Limb (tissue), 2 donors: ENCODE data around the gene ORMDL3.
"Not testable (repeated sequence)": the region's sequence is repeated elsewhere in the genome, so short reads cannot be mapped to it uniquely, and the experiment has no call there.

ENCODE experiments used
- DNase-seq, 2 donors: peaks; one replicate each; pipeline ENCODE4 v3.0.0-alpha.2; 2016; ENCODE audit errors: extremely low spot score in 2 of 2

Gene ORMDL3

DNA sequence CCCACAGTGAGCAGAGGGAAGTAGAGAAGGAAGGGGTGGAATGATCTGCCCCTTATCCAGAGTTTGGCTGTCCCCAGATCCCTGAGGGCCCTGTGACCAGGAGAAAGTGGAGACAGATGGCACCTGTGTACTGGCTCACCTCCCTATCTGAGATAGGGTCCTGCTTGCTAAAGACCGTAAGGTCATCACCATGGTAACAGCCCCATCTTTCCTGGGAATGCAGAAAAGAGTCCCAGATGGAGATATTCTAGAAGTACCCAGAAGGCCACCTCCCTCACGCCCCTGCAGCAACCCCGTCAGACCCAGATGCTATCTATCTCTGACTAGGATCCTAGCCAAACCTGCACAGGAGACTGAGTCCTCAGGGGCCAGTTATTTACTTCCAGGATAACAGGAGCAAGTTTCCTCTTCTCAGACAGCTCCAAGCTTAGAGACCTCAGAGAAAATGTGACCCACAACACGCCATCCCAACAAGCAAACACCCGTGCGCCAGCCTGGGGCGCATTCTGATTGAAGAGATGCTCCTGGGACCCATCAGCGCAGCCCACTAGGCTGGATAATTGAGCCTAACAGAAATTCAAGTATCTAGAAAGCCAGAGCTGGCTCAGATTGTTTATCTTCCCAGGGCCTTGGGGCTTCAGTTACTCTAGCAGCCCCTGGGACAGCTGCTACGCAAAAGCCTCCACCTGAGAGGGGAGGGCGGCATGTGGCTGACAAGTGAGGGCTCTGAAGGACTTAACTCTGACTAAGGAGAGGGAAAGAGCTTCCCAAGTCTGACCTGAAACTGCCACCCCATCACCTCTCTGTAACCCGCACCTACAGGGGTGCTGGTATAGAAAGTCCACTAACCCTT, 1.9 kb downstream of the ORMDL3 start:
- no peak for DNase-seq

DNA sequence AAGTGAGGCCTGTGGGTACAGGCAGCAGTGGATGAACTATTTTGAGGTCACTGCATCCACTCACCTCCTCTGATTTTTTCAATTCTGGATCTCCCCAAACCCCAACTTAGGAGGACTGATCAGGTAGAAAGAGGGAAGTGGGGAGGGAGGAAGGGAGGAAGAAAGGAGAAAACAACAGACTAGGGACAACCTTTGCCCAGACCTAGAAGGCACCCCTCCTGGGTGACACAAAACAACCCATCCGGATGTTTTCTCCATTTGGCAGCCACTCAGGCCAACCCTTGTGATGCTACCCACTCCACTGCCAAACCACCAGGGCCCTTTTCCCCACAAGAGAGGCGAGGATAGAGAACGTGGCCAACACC, 2.7 kb downstream of the ORMDL3 start:
- no peak for DNase-seq

DNA sequence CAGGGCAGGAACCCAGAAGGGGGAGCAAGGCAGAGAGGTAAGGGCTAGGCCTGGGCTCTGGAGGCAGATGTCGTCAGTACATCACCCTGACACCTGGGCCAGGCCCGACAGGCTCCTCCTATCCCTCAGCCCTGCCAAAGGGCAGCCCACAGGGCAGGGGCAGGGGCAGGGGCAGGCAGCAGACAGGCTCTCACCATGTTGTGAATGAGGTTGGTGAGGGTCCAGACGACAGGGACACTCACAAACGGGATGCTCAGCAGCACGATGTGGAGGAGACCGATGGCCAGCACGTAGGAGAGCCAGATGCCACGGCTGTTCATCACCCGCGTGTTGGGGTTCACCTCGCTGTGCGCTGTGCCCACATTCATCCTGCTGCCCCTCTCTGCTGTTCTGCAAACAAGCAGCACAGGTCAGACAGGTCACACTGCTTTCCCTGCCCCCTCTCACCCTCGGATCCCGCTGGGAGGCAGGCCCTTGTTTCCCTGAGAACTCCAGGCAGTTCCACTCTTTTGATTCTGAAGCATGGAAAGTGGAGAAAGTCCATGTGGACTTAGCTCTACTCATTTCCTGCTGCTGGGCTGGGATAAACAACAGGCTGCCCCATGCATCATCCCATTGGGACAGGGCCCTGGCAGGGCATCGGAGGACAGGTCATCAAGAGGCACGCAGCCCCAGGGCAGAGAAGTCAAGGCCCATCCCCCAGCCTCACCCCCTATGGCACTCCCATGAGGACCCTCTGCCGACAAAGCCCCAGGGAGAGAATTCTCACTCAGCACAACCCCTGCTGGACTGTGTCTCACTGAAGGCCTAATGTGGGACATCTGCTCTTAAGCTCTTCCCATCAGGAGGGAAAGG, 3.3 kb downstream of the ORMDL3 start:
- no peak for DNase-seq

DNA sequence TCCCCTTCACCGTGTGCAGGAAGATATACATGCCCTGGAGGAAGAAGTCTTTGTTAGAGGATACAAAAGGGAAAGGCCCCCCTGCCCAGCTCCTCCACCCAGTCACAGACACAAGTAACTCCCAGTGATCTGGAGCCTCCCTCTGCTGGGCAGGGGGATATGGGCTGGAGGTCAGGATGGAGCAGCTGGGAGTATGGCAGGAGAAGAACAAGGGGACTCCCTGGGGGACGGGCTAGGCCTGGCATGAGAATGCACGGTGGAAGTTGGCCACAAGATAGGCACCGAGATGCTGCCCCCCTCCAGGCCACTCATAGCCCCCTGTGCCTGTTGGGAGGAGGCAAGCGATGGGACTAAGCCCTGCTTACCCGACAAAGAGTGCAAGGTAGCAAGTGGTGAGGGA, 4.2 kb downstream of the ORMDL3 start:
- DNase-seq, result no peak

DNA sequence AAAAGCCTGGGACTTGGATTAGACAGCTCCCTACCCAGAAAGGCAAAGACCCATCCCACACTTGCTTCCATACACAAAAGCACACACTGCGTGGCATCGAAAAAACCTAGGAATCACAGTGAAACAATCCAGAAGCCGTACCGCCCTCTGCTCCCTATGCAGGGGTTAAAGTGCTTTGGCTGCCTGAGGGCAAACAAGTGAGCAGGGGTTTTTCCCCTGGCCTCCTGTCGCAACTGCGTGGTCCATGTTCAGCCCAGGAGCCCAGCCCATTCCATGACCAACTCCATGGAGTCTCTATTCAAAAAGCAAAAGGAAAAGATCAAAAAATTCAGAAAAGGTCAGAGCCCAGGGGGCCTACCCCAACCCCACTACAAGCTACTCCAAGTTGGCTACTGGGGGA, 5.4 kb downstream of the ORMDL3 start:
- DNase-seq, result no peak

DNA sequence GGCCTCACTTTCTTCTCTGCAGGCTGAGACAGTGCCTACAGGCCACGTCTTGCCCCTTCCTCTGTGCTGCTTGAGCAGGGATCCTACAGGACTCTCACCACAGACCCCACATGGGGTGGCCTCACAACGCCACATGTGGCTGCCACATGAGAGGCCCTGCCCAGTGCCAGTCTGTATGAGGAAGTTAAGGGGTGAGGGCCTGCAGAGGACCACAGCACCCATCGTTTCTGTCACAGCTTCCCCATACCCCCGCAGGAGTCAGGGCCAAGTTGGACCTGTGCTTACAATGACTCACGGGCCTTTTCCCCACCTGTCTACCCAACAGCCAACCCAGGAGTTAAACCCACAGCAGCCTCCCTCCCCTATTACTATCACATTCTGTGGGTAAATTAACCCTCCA, 6.1 kb downstream of the ORMDL3 start:
- no peak for DNase-seq

DNA sequence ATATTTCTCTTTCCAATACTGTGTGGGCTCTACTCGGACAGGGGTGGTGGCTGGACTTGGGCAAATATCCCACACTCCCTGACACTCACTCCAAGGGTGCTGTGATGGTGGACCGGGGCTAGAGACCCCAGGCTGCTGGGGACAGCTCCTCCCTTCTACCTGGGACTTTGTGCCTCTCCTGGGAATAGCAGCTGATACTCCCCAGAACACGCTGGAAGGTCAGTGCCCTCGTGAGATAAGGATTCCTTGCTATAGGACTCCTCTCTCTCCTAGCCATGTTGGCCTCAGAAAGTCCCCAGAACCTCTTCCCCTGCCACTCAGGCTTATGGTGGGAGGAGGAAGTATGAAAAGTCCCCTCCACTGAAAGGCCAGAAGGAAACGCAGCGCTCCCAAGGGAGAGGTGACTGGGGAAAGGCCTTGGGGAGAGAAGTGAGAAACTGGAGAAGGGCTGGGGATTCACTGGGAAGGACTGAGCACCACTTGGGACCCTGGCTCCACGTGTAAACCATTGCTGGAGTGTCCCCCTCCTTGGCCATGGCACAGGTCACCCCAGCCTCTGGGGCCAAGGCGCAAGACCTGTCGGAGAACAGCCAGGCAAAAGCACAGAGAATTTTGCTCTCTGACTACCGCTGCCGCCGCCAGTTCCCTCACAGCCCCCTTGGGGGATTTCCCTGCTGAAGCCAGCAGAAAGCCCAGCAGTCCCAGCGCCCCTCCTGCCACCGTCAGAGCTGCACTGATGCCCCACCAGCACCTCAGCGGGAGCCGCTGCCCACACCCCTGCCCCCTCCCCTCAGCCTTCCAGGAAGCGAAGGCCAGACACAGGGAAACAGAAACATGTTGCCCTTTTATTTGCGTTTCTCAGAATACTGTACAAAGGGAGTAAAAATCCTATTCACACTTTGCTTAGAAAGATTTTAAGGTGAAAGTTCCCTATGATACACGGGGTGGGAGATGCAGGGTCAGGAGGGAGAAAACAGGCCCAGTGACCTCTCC, 6.9 kb downstream of the ORMDL3 start:
- DNase-seq, result no peak

DNA sequence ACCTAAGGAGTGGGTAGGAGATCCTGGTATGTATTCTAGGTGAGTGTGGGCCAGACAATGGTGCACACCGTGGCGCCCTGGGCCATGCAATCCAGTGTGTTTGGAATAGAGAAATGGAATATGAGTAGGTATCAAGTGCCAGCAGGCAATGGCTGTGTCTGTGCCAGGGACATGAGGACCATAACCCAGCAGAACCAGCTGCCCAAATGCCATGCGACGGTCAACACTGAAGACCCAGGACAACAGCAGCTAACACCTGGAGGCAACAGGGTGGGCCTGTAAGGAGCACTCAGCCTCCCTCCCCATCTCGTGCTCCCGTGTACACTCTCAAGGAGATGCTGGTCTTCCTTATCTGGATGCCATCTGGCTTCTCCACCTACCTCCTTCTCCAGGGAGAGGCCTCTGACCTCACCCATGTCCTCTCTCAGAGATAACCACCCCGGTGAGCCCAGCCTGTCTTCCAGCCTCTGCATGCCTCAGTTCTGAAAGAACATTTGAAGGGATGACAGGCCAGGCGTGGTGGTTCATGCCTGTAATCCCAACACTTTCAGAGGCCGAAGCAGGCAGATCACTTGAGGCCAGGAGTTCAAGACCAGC, 8.2 kb downstream of the ORMDL3 start:
- no peak for DNase-seq

DNA sequence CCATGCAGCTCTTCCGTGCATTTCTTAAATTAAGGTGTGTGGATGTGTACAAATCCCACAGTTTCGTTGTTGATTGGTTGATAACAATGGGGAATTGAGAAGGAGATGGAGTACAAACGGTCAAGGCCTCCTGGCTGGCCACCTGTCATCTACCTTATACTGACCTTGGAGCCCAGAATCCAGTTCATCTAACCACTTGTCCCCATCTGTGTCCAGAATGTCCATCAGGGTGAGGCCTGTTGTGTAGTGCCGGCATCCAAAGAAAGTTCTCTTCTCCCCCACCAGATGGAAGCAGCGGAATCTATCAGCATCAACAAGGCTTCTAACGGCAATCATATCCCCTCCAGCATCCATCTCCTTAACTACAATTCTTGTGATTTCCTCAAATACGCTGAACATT, 10.5 kb downstream of the ORMDL3 start:
- no peak for DNase-seq

DNA sequence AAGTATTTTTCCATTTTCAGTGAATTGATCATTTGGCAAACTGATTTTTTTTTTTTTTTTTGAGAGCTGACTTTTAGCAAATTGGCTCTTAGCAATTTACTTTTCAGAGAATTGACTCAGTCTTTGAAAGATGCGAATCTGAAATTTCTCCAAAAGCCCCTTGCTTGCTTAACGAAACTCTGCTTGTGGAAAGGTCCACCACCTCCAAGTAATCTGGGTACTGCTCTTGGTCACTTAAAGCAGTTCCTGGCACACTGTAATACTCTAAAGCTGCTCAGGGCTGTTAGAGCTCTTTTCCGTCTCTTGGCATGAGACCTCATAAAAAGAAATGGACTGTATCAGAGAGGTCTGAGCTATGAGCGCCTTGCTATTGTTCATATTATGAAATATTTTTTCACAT, 11.8 kb downstream of the ORMDL3 start:
- no peak for DNase-seq

DNA sequence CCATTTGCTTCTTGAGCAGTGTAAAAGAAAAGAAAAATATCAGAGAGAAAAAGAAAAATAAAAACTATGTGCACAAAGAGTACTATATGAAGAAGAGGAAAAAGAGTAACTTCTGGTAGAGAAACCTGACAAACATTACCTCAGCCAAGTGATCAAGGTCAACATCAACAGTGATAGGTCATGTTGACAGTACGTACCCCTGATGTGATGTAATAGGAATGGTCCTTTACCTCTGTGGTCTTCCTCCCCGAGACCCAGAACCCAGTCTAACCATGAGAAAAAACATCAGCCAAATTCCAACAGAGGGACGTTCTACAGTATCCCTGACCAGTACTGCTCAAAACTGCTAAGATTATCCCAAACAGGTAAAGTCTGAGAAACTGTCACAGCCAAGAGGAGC, 13.4 kb downstream of the ORMDL3 start:
- no peak for DNase-seq

DNA sequence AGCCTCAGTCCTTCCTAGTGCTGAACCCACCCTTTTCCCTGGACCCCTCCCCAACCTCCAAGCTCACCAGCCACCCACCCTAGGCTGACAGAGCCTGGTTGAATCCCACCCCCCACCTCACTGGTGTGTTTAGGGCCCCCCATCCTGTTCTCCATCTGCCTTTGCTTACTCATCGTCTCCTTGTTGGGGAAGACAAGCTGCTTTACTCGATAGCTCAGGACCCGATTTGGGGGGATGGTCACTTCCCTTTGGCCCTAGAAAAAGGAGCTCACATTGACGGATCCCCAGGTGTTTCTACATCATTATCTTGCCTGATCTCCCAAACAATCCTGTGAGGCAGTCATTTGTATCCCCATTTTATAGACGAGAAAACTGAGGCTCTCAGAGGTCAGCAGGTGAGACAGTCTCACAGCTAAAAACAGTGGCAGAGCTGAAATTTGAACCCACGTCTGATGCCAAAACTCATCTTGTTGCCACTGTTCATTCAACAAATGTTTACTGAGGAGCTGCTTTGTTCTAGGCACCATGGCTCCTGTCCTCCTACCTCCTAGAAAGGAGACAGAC, 18.5 kb downstream of the ORMDL3 start:
- no peak for DNase-seq

DNA sequence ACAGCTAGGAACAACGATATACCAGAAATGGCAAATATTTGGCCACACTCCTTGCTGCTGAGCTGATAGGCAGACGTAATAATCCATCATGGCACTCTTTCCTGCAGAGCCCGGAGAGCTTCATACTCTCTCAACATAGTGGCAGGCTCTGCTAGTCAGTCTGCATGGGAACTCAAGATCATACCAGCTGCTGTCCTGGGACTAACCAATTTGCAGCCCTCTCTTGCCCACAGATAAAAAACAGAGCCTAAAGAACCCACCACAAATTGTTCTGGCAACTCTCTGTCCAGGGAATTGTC, 22.5 kb downstream of the ORMDL3 start:
- no peak for DNase-seq

DNA sequence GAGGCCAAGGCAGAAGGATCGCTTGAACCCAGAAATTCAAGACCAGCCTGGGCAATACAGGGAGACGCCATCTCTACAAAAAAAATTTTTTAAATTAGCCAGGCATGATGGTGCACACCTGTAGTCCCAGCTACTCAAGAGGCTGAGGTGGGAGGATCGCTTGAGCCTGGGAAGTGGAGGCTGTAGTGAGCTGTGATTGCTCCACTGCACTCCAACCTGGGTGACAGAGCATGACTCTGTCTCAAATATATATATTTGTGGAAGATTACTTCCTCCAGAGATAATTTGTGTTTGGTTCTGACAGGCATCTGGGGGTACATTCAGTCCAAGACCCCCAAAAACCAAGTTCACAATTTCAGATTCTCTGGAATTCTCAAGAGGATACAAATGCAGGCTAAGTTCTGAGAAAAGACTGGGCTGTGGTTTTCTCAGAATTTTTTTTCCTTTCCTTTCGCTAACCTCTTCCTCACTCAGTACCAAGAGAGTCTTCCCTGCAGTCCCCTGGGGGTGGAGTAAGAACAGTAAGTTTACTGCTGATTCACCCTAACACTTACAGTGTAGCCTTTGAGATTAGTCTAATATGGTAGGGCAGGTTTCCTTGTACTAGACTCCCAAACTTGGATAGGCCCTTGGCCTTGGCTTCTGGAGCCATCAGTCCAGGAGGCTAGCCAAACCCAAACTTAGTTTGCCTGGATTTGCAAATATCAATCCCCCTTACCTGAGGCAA, 24.1 kb downstream of the ORMDL3 start:
- no peak for DNase-seq

DNA sequence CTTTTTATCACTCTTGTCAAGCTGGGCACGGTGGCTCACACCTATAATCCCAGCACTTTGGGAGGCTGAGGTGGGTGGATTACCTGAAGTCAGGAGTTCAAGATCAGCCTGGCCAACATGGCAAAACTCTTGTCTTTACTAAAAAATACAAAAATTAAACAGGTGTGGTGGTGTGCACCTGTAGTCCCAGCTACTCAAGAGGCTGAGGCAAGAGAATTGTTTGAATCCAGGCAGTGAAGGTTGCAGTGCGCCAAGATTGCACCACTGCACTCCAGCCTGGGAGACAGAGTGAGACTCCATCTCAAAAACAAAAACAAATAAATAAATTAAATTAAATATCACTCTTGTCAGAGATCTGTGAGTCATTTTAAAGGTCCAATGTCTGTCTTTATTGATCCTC, 25.4 kb downstream of the ORMDL3 start:
- not testable (repeated sequence) for DNase-seq

DNA sequence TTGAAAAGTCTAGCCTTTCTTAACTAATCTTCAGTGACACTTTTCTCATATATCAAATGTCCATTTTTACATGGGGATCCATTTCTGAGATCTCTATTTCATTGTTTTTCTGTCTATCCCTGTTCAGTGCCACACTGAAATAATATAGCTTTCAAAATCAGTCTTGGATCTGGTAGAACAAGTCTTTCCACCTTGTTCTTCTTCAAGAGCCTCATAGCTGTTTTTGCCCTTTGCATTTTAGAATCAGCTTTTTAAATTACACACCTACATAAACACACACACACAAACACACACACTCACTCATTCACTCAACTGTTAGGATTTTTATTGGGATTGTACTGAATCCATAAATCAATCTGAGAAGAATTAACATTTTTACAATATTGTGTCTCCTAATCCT, 28.2 kb downstream of the ORMDL3 start:
- no peak for DNase-seq

DNA sequence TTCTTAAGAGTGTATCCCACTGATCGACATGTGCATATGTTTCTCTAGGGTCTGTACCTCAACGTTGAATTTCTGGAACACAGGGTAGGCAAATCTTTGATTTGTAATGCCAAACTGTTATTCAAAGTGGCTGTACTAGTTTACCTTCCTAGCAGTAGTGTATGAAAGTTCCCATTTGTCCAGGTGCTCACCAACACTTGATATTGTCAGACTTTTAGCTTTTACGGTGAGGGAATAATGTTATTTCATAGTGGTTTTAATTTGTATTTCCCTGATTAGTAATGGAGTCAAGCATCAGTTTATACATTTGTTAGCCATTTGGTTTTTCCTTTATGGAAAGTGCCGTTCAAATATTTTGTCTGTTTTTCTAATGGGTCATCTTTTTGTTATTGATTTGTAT, 29.3 kb downstream of the ORMDL3 start:
- DNase-seq, result no peak

DNA sequence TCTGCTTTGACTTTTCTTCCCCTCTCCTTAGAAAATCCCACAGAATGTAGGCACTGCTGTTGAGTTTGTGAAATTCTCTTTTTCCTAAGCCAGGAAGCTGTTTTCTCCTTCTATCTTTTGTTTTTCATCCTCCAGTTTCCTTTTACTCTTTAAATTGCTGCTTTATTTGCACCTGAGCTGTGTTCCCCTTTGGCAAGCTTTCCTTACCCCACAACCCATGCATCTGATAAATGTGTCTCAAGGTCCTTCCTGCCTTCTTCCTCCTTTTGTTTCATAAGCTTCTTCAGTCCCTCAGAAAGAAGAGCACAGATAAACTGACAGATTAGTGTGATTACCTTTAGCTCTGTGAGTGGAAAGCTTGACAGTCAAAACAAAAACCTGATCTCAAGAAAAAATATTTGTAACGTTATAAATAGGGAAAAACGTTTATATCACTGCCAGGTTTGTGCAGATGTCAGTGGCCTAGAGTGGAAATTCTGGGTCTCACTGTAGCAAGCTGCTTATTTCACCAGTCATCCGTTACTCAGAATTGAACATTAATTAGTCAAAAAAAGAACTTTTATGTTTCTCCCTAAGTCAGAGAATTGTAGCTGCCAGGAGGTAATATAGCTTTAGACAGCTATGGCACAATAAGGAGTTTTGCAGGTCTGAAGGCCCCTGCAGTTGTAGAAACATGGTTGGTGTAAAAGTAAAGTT, 32.6 kb downstream of the ORMDL3 start:
- no peak for DNase-seq

DNA sequence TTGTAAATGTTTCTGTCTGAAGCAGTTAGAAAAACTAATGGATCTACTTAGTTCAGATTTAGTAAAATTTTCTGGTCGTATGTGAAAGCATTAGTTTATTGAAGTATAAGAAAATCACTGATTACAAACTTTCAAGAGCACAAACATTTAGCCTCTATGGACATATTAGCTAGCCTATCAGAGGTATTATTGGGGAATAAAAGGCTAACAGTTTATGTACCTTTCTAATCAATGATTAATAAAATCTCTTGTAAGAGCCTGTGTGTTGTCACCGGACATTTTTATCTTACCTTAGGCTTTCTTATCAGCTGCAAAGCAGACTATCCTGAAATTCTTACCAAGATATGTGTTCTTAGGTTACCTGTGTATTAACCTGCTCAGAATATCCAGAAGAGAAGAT, 38.2 kb downstream of the ORMDL3 start:
- no peak for DNase-seq

DNA sequence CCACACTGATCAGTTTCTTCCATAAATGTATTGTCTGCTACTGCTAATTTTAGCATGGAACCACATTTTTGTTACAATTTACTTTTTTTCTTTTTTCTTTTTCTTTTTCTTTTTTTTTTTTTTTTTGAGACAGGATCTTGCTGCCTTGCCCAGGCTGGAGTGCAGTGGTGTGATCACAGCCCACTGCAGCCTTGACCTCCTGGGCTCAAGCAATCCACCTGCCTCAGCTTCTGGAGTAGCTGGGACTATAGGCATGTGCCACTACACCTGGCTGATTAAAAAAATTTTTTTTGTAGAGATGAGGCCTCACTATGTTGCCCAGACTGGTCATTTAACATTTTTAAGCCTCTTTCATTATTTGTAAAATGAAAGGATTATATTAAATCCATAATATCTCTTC, 40.3 kb downstream of the ORMDL3 start:
- no peak for DNase-seq
